Suprapubic skin (tissue), 3 donors: ENCODE measurements around the gene VPS26B.

Experiments used
- CTCF ChIP-seq, 2 donors: fragments of 200-600 bp in 1 of 2; fragments of 450-650 bp in 1 of 2; sonication (generic) in 1 of 2; IDR thresholded peaks; one replicate each; pipeline ENCODE4 v1.5.1; 2016 to 2019; ENCODE audit warnings: antibody characterized with exemption in 2 of 2, mild to moderate bottlenecking in 1 of 2, moderate library complexity in 1 of 2
- POLR2AphosphoS5 ChIP-seq, 3 donors: sonication (generic); formaldehyde crosslinking; IDR thresholded peaks; one replicate each; pipeline ENCODE4 v1.6.1; 2017; ENCODE audit warnings: antibody characterized with exemption in 3 of 3

GRCh38 chr11:134260983-134261382 lies 36.5 kb downstream of the VPS26B start:
- TF ChIP-seq CTCF (IDR thresholded peaks at IDR 0.05) (no peak), POLR2AphosphoS5 (IDR thresholded peaks at IDR 0.05) (no peak)
